ENCODE data around the gene ITPKC.
A peak's percentile ranks its signal among the peaks of the same experiment; 100 is the strongest.
"Not testable (repeated sequence)": the region's sequence is repeated elsewhere in the genome, so short reads cannot be mapped to it uniquely, and the experiment has no call there.

The ITPKC gene

GRCh38 chr19:40742886-40743285 lies 26.0 kb downstream of the ITPKC start:
- no peak for DNase-seq

- DNase-seq: no peak
Measured at GRCh38 chr19:40743926-40744325, 27.0 kb downstream of the ITPKC start.

GRCh38 chr19:40744554-40745401 lies 27.9 kb downstream of the ITPKC start:
- DNase-seq: no peak

GRCh38 chr19:40745402-40745780 lies 28.5 kb downstream of the ITPKC start:
- DNase-seq: no peak

- DNase-seq: no peak
Measured at GRCh38 chr19:40747536-40747935, 30.6 kb downstream of the ITPKC start.

GRCh38 chr19:40750058-40750873 lies 33.4 kb downstream of the ITPKC start, which contains the start of gene ACTMAP:
Gene ACTMAP, minus strand, starts transcription at chr19:40750477. Its CDS starts 674 bp downstream, at chr19:40749803.
- peak; percentile 97 for DNase-seq

- peak; percentile 93 for DNase-seq
Measured at GRCh38 chr19:40750874-40751537, 34.1 kb downstream of the ITPKC start, which contains the start of gene SNRPA. Gene SNRPA, plus strand, starts transcription at chr19:40751203. Its CDS starts 206 bp downstream, at chr19:40751409.

- no peak for DNase-seq
Measured at GRCh38 chr19:40752257-40752781, 35.4 kb downstream of the ITPKC start.

GRCh38 chr19:40754611-40755247 lies 37.8 kb downstream of the ITPKC start:
- peak; percentile 68 for DNase-seq

- DNase-seq: no peak
Measured at GRCh38 chr19:40755248-40755624, 38.3 kb downstream of the ITPKC start.

- DNase-seq: no peak
Measured at GRCh38 chr19:40755791-40756190, 38.9 kb downstream of the ITPKC start.

GRCh38 chr19:40756502-40757110 lies 39.7 kb downstream of the ITPKC start:
- DNase-seq: peak; percentile 16

GRCh38 chr19:40758491-40758890 lies 41.6 kb downstream of the ITPKC start:
- no peak for DNase-seq

DNA sequence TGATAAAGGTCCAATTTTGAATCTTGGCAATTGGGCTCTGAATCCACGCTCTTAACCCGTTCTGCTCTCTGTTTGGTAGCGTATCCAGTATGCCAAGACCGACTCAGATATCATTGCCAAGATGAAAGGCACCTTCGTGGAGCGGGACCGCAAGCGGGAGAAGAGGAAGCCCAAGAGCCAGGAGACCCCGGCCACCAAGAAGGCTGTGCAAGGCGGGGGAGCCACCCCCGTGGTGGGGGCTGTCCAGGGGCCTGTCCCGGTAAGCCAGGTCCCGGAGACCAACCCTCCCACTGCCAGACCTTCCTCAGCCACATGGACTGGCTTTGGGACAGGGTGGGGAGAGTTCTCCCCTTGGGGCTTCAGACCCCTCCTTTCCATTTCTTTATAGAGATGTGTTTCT lies 42.4 kb downstream of the ITPKC start:
- no peak for DNase-seq

- no peak for DNase-seq
Measured at GRCh38 chr19:40762754-40763470, 46.0 kb downstream of the ITPKC start.

DNA sequence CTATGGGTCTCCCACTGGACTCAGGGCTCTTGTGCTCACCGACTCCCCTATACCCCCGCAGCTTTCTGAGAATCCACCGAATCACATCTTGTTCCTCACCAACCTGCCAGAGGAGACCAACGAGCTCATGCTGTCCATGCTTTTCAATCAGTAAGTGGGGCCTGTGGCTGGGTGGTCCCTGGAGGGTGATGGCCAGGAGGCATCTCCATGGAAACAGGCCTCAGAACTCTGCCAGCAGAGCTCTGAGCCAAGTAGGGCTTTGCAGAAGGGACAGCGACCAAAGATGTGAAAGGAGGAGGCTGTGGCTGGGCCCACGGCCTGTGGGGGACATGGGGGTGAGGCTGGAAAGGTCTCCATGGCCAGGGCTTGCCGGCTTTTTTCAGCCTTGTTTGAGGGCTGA lies 46.6 kb downstream of the ITPKC start:
- DNase-seq: no peak

- DNase-seq: no peak
Measured at GRCh38 chr19:40763963-40764362, 47.1 kb downstream of the ITPKC start.

DNA sequence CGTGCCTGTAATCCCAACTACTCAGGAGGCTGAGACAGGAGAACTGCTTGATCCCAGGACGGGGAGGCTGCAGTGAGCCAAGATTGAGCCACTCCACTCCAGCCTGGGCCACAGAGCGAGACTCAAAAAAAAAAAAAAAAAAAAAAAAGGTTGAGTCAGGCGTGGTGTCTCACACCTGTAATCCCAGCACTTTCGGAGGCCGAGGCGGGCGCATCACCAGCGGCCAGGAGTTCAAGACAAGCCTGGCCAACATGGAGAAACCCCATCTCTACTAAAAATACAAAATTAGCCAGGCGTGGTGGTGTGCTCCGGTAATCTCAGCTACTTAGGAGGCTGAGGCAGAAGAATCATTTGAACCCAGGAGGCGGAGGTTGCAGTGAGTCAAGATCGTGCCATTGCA lies 49.5 kb downstream of the ITPKC start:
- not testable (repeated sequence) for DNase-seq

DNA sequence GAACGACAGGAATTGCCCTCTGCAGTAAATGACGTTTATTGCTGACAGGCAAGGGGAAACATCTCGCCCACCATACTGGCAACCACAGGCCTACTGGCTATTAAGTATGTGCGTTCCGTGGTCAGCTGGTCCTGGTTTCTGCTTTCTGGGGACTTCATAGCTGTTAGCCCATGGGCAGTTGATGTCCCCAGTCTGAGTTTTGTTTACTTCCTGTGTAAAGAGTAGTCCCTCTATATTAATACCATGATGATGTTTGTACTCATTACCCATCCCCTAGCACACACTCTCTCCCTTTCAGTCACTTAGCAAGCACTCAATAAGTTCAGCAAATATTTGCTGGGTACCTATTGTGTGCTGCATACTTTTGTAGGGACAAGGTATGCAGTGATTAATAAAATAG lies 52.0 kb downstream of the ITPKC start:
- DNase-seq: no peak

DNA sequence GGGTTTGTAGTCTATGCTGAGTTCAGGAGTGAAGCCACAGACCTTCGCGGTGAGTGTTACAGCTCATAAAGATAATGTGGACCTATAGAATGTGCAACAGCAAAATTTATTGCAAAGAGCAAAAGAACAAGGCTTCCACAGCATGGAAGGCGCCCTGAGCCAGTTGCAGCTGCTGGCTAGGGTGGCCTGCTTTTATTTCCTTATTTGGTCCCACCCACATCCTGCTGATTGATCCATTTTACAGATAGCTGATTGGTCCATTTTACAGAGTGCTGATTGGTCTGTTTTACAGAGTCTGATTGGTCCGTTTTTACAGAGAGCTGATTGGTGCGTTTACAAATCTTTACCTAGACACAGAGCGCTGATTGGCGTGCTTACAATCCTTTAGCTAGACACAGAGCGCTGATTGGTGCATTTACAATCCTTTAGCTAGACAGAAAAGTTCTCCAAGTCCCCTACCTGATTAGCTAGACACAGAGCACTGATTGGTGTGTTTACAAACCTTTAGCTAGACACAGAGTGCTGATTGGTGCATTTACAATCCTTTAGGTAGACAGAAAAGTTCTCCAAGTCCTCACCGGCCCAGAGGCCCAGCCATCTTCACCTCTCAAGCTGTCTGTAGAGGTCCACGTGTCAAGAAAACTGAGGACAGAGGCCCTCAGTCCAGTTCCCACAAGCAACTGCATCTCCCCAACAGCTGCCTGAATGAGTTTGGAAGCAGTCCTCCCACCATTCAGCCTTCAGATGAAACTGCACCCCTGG lies 54.4 kb downstream of the ITPKC start:
- not testable (repeated sequence) for DNase-seq

Measured in stimulated activated CD4-positive, alpha-beta T cell treated with anti-CD3 and anti-CD28 coated beads, Interleukin-4, amount 100 ng/mL, for 1 hour (primary cell).